Dendritic cell treated with granulocyte-macrophage colony-stimulating factor and Interleukin-4, amounts not matched to agents 40 ng/mL and 50 ng/mL, for 4 days (primary cell): ENCODE data around the gene SEMA3D.

Source experiments
- H3K27ac Mint-ChIP-seq: one replicate; pipeline ENCODE4 v1.8.0; 2022; ENCODE audit warnings: mild to moderate bottlenecking, mixed read lengths
- H3K27me3 Mint-ChIP-seq: one replicate; pipeline ENCODE4 v1.8.0; 2022; ENCODE audit warnings: mild to moderate bottlenecking, mixed read lengths
- H3K36me3 Mint-ChIP-seq: one replicate; pipeline ENCODE4 v1.8.0; 2022; ENCODE audit warnings: low read depth, mixed read lengths
- H3K4me1 Mint-ChIP-seq: one replicate; pipeline ENCODE4 v1.8.0; 2022; ENCODE audit warnings: low read depth, mixed read lengths
- H3K4me3 Mint-ChIP-seq: one replicate; pipeline ENCODE4 v1.8.0; 2022; ENCODE audit warnings: mild to moderate bottlenecking, moderate library complexity, mixed read lengths
- H3K9me3 Mint-ChIP-seq: one replicate; pipeline ENCODE4 v1.8.0; 2022; ENCODE audit warnings: mixed read lengths
- intact Hi-C: fragments of 100-400 bp; cut with micrococcal nuclease; formaldehyde crosslinking; loops from one replicate; pipeline ENCODE4 v1.15.0; 2022

Gene SEMA3D

DNA sequence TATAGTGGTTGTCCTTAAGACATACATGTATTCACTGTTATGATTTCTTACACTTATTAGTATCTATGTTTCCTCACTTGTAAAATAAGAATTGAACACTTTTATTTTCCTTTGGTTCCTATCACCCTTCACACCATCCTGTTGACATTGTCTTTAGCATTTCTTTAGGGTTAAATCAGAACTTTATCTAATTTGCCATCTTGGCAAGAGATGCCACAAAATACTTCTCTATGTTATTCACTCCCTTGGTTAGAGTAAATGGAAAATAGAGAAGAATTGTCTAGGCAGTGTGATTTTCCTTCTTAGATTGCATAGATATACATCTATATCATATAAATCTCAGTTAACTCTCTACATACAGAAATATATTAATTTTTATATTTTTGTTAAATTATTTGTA is 204.7 kb downstream of the SEMA3D start:
- Mint-ChIP-seq H3K36me3 (no peaks in the 10 kb centered on the region), H3K4me3 (no peak overlapping the region), H3K27ac (no peak overlapping the region), H3K27me3 (no peaks in the 10 kb centered on the region), H3K4me1 (no peaks in the 10 kb centered on the region), H3K9me3 (peaks cover 9% of the 10 kb centered on the region)
- intact Hi-C loops: no loop called here

DNA sequence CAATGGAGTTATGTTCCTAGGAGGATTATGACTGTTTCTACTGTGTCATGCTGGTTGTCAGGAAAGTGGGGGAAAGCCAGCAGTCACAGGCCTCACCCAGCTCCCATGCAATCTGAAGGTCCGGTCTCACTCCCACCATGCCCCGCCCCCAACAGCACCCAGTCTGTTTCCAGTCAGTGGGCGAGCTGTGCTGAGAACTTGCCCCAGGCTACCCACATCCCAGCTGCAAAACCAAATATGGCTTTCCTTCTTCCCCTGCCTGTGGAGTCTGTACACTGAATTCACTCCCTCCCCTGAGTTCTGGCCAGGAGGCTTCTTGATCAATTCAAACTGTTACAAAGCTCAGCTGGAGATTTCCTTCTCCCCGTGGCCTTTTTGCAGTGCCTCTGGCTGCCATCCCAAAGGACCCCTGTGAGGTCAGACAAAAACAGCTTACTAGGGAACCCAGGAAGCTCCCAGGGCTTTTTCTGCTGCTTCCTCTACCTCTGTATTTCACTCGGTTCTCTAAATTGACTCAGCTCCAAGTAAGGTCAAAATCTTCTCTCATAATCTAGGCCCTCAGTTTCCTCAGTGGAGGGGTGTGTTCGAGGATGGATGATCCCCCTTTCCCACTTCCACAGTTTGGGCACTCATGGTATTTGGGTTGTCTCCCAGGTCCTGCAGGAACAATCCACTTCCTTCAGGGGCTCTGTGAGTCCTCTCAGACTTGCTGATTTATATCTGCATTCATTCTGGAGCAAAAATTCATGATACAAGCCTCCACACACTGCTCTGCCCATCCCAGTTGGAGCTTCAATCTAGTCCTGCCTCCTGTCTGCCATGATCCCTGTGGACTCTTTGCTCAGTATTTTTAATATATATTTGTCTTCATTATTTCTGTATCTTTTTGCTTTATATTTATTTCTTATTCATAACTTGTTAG is 205.5 kb downstream of the SEMA3D start:
- Mint-ChIP-seq H3K4me3 (no peak overlapping the region), H3K27me3 (no peaks in the 10 kb centered on the region)
- intact Hi-C loops: no loop called here

DNA sequence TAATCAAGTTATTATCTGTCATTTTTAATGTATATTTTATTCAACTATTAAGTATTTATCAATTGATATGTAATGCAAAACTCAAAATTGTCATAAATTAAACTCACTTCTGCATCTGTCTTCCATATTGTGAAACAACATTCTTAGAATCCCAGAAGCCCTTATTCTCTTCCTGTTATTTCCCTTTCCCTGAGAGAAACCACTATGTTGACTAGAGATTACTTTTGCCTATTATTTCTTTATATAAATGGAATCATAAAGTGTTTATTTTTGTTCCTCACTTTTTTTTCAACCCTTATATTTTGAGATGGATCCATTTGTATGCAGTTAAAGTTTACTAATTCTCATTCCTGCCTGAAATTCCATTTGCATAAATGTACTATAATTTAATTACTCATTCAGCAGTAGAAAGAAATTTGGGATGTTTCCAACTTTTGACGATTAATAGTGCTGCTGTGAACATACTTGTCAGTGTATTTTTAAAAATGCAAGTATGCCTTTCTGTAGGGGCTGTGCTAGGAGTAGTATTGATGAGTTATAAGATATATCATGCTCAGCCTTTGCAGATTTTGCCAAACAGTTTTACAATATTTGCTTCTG is 211.2 kb downstream of the SEMA3D start:
- H3K27ac Mint-ChIP-seq: no peak overlapping the region
- H3K4me3 Mint-ChIP-seq: no peak overlapping the region
- no peaks in the 10 kb centered on the region for H3K9me3 Mint-ChIP-seq
- H3K4me1 Mint-ChIP-seq: no peaks in the 10 kb centered on the region
- intact Hi-C loops: no loop called here
- H3K27me3 Mint-ChIP-seq: no peaks in the 10 kb centered on the region
- H3K36me3 Mint-ChIP-seq: no peaks in the 10 kb centered on the region

More for the DNA sequence above, 205.5 kb downstream of the SEMA3D start:
- Mint-ChIP-seq H3K36me3 (no peaks in the 10 kb centered on the region), H3K27ac (no peak overlapping the region), H3K9me3 (peaks cover 9% of the 10 kb centered on the region), H3K4me1 (no peaks in the 10 kb centered on the region)

DNA sequence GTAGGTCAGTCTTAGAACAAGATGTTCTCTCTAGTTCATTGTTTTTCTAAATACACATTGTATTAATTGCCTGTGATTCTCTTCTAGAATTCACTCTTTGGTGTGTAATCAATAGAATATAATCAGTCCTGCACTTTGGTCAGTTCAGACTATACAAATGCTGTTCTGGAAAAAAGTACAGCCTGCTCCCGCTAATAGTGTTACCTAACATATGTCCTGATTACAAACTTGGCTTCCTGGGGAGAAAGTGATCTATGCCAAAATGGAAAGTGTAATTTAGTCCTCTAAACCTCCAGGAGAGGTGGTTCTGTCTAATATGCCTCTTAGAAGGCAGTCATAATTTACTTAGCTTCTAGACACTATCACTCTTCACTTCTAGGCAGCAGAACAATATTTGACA is 215.5 kb downstream of the SEMA3D start:
- no peaks in the 10 kb centered on the region for H3K36me3 Mint-ChIP-seq
- intact Hi-C loops: no loop called here
- no peaks in the 10 kb centered on the region for H3K9me3 Mint-ChIP-seq
- no peak overlapping the region for H3K4me3 Mint-ChIP-seq
- no peaks in the 10 kb centered on the region for H3K4me1 Mint-ChIP-seq
- H3K27ac Mint-ChIP-seq: no peak overlapping the region
- no peaks in the 10 kb centered on the region for H3K27me3 Mint-ChIP-seq

GRCh38 chr7:84970670-84971069 is 216.2 kb downstream of the SEMA3D start:
- Mint-ChIP-seq H3K36me3 (no peaks in the 10 kb centered on the region), H3K27me3 (no peaks in the 10 kb centered on the region), H3K9me3 (no peaks in the 10 kb centered on the region), H3K27ac (no peak overlapping the region), H3K4me1 (no peaks in the 10 kb centered on the region), H3K4me3 (no peak overlapping the region)
- intact Hi-C loops: no loop called here

DNA sequence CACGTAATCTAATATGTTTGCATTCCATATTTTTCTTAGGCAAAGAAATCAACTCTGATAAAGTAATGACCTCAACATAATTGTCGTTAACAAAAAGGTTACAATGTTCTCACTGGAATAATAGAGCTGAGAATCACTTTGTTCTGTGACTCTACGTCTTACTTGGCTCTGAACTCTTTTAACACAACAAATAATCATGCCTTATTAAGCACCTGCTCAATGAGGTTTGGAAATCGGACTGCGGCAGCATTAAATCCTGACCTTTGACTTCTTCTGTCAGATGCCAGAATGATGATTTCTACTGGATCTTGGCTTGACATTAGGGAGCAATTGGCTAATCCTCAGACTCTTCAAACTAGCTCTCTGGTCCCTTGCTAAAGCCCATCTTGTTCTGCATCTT is 233.6 kb downstream of the SEMA3D start:
- Mint-ChIP-seq H3K27ac (no peak overlapping the region), H3K36me3 (no peaks in the 10 kb centered on the region), H3K27me3 (no peaks in the 10 kb centered on the region), H3K4me1 (no peaks in the 10 kb centered on the region), H3K4me3 (no peak overlapping the region), H3K9me3 (no peaks in the 10 kb centered on the region)
- intact Hi-C loops: no loop called here

GRCh38 chr7:84950836-84951235 is 236.0 kb downstream of the SEMA3D start:
- intact Hi-C loops: no loop called here
- no peaks in the 10 kb centered on the region for H3K4me1 Mint-ChIP-seq
- H3K4me3 Mint-ChIP-seq: no peak overlapping the region
- no peaks in the 10 kb centered on the region for H3K27me3 Mint-ChIP-seq
- H3K27ac Mint-ChIP-seq: no peak overlapping the region
- no peaks in the 10 kb centered on the region for H3K9me3 Mint-ChIP-seq
- H3K36me3 Mint-ChIP-seq: no peaks in the 10 kb centered on the region

- no peaks in the 10 kb centered on the region for H3K4me1 Mint-ChIP-seq
- H3K27ac Mint-ChIP-seq: no peak overlapping the region
- no peaks in the 10 kb centered on the region for H3K9me3 Mint-ChIP-seq
- intact Hi-C loops: no loop called here
- H3K27me3 Mint-ChIP-seq: no peaks in the 10 kb centered on the region
- H3K36me3 Mint-ChIP-seq: no peaks in the 10 kb centered on the region
- no peak overlapping the region for H3K4me3 Mint-ChIP-seq
These were observed 237.4 kb downstream of the SEMA3D start for GRCh38 chr7:84949501-84949900.

DNA sequence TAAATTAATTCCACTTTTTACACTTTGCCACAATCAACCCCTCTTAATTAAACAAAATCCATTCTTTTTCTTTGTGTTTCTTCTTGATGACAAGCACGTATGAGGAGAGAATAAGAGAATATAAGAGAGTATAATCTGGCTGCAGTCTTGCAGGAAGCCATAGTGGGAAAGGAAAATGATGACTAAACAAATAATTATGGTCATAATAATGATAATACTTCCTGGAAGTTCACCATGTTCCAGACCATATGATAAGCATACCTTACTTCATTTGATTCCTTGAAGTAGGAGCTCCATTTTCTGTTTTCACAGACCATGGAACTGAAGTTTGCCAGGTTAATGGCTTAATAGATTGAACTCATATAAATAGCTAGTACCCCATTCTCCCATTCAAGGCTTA is 237.8 kb downstream of the SEMA3D start:
- Mint-ChIP-seq H3K36me3 (no peaks in the 10 kb centered on the region), H3K4me3 (no peak overlapping the region), H3K27me3 (no peaks in the 10 kb centered on the region), H3K4me1 (no peaks in the 10 kb centered on the region), H3K27ac (no peak overlapping the region), H3K9me3 (no peaks in the 10 kb centered on the region)
- intact Hi-C loops: no loop called here

GRCh38 chr7:84948634-84949033 is 238.2 kb downstream of the SEMA3D start:
- intact Hi-C loops: no loop called here
- Mint-ChIP-seq H3K27me3 (no peaks in the 10 kb centered on the region), H3K27ac (no peak overlapping the region), H3K36me3 (no peaks in the 10 kb centered on the region), H3K4me1 (no peaks in the 10 kb centered on the region), H3K4me3 (no peak overlapping the region), H3K9me3 (no peaks in the 10 kb centered on the region)

- intact Hi-C loops: no loop called here
- no peak overlapping the region for H3K4me3 Mint-ChIP-seq
- no peaks in the 10 kb centered on the region for H3K36me3 Mint-ChIP-seq
- H3K27me3 Mint-ChIP-seq: no peaks in the 10 kb centered on the region
- H3K4me1 Mint-ChIP-seq: no peaks in the 10 kb centered on the region
- H3K27ac Mint-ChIP-seq: no peak overlapping the region
- no peaks in the 10 kb centered on the region for H3K9me3 Mint-ChIP-seq
These were observed 240.3 kb downstream of the SEMA3D start for GRCh38 chr7:84946549-84946948.
